DOHH2 (cell line): ENCODE measurements around the gene GPR153.

Experiments
- H3F3A ChIP-seq: fragments of 200-600 bp; sonication (generic), shearing (Covaris generic); 2 replicates; pipeline ENCODE4 v1.6.0; 2016; ENCODE audit warnings: antibody characterized with exemption, mild to moderate bottlenecking; ENCODE audit not compliant: control insufficient read depth, insufficient read depth
- H3K27ac ChIP-seq: fragments of 200-600 bp; sonication (generic); 2 replicates; pipeline ENCODE4 v1.5.1; 2014; ENCODE audit warnings: low read depth, mild to moderate bottlenecking, low read length, moderate library complexity
- H3K27me3 ChIP-seq: fragments of 200-600 bp; sonication (generic); 2 replicates; pipeline ENCODE4 v1.6.1; 2014; ENCODE audit warnings: mild to moderate bottlenecking, low read length, mixed read lengths; ENCODE audit not compliant: control insufficient read depth
- H3K36me3 ChIP-seq: fragments of 200-600 bp; sonication (generic); 2 replicates; pipeline ENCODE4 v1.6.1; 2014; ENCODE audit warnings: mild to moderate bottlenecking, low read length, moderate library complexity, mixed read lengths; ENCODE audit not compliant: control insufficient read depth
- H3K4me1 ChIP-seq: fragments of 200-600 bp; sonication (generic); 2 replicates; pipeline ENCODE4 v1.6.1; 2014; ENCODE audit warnings: mild to moderate bottlenecking, low read length, mixed read lengths; ENCODE audit not compliant: control insufficient read depth
- H3K4me2 ChIP-seq: fragments of 200-600 bp; sonication (generic); 2 replicates; pipeline ENCODE4 v1.6.0; 2014; ENCODE audit warnings: mild to moderate bottlenecking, low read length, moderate library complexity
- H3K4me3 ChIP-seq: fragments of 200-600 bp; sonication (generic); 2 replicates; pipeline ENCODE4 v1.5.1; 2014; ENCODE audit warnings: mild to moderate bottlenecking, low read length, mixed read lengths
- H3K79me2 ChIP-seq: fragments of 200-600 bp; sonication (generic); 2 replicates; pipeline ENCODE4 v1.6.1; 2014; ENCODE audit warnings: mild to moderate bottlenecking, low read length, mixed read lengths; ENCODE audit not compliant: control insufficient read depth
- H3K9me2 ChIP-seq: fragments of 200-600 bp; sonication (generic); replicated peaks from 2 replicates; pipeline ENCODE4 v1.6.1; 2014; ENCODE audit warnings: mild to moderate bottlenecking, low read length, mixed read lengths; ENCODE audit not compliant: control insufficient read depth
- H3K9me3 ChIP-seq: fragments of 200-600 bp; sonication (generic); 2 replicates; pipeline ENCODE4 v1.6.1; 2014; ENCODE audit warnings: antibody characterized with exemption, low read length, mixed read lengths; ENCODE audit not compliant: control insufficient read depth, insufficient read depth
- H4K20me1 ChIP-seq: fragments of 200-600 bp; sonication (generic); 2 replicates; pipeline ENCODE4 v1.6.0; 2014; ENCODE audit warnings: low read depth, mild to moderate bottlenecking, antibody characterized with exemption, low read length, moderate library complexity; ENCODE audit not compliant: control insufficient read depth, insufficient read depth
- EZH2phosphoT487 ChIP-seq: fragments of 200-600 bp; sonication (generic); IDR thresholded peaks from 2 replicates; pipeline ENCODE4 v1.6.1; 2017; ENCODE audit warnings: borderline replicate concordance, mild to moderate bottlenecking, antibody characterized with exemption, low read length, moderate library complexity, mixed read lengths
- TF ChIP-seq, protein P1 (sequence below): fragments of 200-600 bp; sonication (generic); IDR thresholded peaks from one replicate; pipeline ENCODE4 v1.5.1; 2014; ENCODE audit warnings: antibody characterized with exemption, mild to moderate bottlenecking, low read depth, low read length; ENCODE audit not compliant: poor library complexity, severe bottlenecking

The GPR153 gene

DNA sequence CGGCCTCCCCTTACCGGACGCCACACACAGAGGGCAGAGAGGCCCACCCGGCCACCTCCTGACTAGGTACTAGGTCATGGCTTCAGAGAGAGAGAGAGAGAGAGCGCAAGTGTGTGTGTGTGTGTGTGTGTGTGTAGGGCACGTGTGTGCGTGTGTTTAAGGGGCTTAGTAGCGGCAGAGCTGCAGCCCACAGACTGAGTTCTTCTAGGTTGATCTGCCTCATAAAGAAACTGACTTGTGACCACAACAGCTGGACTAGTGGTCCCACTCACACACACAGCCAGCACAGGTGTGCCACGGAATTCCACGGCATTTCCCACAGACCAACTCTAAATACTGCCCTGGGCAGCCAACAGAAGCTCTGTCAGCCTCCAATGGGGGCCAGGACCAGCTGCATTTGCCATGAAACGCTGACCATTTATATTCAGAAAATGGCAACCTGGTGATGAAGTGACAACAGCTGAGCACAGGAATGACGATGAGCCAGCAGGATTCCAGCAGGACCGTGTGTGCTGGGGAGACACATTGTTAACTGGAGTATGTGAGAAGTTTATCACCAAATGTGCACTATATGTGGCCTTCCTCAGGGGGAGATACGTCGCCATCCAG, 38.8 kb upstream of the GPR153 start:
- H3K27ac ChIP-seq: no peak overlapping the region
- no peaks in the 10 kb centered on the region for H3K9me2 ChIP-seq

DNA sequence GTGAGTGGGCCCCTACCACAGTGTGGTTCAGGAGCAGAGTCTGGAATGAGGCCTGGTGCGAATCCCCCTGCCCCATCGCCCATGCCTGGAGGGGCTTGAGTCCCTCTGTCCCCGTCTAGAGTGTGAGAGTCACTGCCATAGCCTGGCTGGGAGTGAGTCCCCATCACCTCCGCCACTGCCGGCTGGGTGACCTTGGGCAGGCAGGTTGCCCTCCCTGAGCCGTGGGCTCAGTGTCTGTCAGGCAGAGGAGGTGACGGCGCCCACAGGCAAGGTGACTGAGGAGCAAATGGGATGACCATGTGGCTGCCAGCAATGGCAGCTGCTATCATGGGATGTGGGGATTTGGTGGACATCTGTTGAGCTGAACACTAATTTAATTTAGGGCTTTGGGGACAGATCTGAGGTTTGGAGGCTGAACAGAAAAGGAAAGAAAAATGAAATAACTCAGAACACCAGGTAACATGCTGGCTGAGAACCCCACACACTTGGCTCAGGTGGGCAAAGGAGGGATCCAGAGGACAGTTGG, 38.1 kb upstream of the GPR153 start:
- H3K4me1 ChIP-seq: no peaks in the 10 kb centered on the region
- TF ChIP-seq, protein P1, sequence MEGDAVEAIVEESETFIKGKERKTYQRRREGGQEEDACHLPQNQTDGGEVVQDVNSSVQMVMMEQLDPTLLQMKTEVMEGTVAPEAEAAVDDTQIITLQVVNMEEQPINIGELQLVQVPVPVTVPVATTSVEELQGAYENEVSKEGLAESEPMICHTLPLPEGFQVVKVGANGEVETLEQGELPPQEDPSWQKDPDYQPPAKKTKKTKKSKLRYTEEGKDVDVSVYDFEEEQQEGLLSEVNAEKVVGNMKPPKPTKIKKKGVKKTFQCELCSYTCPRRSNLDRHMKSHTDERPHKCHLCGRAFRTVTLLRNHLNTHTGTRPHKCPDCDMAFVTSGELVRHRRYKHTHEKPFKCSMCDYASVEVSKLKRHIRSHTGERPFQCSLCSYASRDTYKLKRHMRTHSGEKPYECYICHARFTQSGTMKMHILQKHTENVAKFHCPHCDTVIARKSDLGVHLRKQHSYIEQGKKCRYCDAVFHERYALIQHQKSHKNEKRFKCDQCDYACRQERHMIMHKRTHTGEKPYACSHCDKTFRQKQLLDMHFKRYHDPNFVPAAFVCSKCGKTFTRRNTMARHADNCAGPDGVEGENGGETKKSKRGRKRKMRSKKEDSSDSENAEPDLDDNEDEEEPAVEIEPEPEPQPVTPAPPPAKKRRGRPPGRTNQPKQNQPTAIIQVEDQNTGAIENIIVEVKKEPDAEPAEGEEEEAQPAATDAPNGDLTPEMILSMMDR: no peak
- no peak for TF ChIP-seq EZH2phosphoT487

More for the DNA sequence above, 38.8 kb upstream of the GPR153 start:
- Histone ChIP-seq H3K79me2 (no peaks in the 10 kb centered on the region), H3K4me2 (no peak overlapping the region), H3K4me3 (no peak overlapping the region), H3K27me3 (no peaks in the 10 kb centered on the region), H4K20me1 (no peaks in the 10 kb centered on the region), H3K36me3 (no peaks in the 10 kb centered on the region), H3F3A (no peaks in the 10 kb centered on the region), H3K9me3 (no peaks in the 10 kb centered on the region), H3K4me1 (no peaks in the 10 kb centered on the region)
- no peak for TF ChIP-seq EZH2phosphoT487
- TF ChIP-seq, protein P1: no peak

DNA sequence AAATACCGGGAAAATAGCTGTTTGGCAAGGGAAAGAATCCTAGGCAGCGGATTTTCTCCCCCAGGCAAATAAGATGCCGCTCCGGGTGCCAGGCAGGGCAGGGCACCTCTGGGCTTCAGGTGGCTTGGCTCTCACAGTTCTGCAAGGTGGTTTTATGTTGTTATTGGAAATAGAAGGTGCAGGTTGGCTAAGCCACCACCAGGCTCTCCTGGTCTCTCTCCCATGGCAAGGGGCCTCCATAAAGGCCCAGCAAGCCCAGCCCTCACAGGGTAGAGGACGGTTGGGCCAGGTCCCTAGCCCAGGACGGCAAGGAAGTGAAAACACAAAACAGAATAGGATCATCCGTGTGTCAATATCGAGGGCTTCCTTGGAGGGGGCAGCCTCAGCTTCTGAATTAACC, 37.6 kb upstream of the GPR153 start:
- no peaks in the 10 kb centered on the region for H3K4me1 ChIP-seq
- TF ChIP-seq, protein P1: no peak
- no peak for TF ChIP-seq EZH2phosphoT487

More for the DNA sequence above, 38.1 kb upstream of the GPR153 start:
- H3F3A ChIP-seq: no peaks in the 10 kb centered on the region
- no peaks in the 10 kb centered on the region for H3K9me3 ChIP-seq
- H3K27ac ChIP-seq: no peak overlapping the region
- no peaks in the 10 kb centered on the region for H3K27me3 ChIP-seq
- no peak overlapping the region for H3K4me3 ChIP-seq
- no peaks in the 10 kb centered on the region for H3K9me2 ChIP-seq
- H3K4me2 ChIP-seq: no peak overlapping the region
- H3K36me3 ChIP-seq: peaks cover 5% of the 10 kb centered on the region; the same call in 1 of the 2 replicates
- H3K79me2 ChIP-seq: no peaks in the 10 kb centered on the region
- no peaks in the 10 kb centered on the region for H4K20me1 ChIP-seq

More for the DNA sequence above, 37.6 kb upstream of the GPR153 start:
- no peaks in the 10 kb centered on the region for H3K79me2 ChIP-seq
- no peaks in the 10 kb centered on the region for H4K20me1 ChIP-seq
- no peak overlapping the region for H3K4me3 ChIP-seq
- H3K27ac ChIP-seq: no peak overlapping the region
- no peak overlapping the region for H3K4me2 ChIP-seq
- H3K36me3 ChIP-seq: peaks cover 10% of the 10 kb centered on the region; the same call in 1 of the 2 replicates
- no peaks in the 10 kb centered on the region for H3F3A ChIP-seq
- no peaks in the 10 kb centered on the region for H3K9me3 ChIP-seq
- no peaks in the 10 kb centered on the region for H3K9me2 ChIP-seq
- no peaks in the 10 kb centered on the region for H3K27me3 ChIP-seq
